ENCODE results near the gene PACS2.

The PACS2 gene

DNA sequence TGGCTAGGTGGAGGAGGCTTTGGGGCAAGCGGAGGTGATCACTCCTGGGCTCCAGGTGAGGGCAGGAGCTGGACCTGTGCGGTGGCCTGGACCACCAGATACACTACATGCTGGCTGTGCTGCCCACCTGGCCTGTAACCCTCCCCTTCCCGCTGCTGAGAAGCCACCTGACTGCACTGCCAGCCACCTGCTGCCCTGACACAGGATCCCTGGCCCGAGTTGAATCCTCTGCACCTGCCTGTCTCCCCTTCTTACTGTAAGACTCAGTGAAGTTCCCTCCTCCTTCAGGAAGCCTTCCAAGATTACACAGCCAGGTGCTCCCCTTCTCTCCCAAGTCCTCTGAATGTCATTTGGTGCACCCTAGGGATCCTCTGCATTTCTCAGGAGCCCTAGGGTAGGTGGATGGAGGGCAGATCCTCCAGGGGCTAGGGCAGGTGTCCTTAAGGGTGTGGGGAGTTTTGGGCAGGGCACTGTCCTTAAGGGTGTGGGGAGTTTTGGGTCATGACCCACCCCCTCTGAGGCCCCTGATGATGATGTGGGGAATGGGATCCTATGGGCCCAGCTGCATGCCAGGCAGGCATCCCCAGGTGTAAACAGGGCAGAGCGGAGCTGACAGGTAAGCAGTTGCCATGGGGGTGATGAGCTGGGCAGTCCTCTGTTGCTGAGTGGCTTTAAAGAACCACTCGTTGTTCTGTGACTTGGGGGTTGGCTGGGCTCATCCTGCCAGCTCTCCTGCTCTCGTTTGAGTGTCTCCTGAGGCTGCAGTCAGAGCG, 98.4 kb downstream of the PACS2 start:
- peak; percentile 42 for DNase-seq

DNA sequence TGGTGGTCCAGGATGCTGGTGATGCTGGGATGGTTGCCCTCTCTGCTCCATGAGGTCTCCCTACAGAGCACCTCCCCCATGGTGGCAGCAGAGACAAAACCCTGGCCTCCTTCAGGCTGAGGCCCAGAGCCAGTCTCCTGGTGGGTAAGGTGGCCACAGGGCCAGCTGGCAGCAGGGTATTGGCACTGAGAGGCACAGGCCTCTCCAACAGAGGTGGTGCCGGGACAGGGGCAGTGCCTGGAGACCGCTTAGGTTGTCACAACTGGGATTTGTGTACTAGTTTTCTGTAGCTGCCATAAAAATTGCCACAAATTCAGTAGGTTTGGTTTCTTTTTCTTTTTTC, 99.0 kb downstream of the PACS2 start:
- DNase-seq = no peak

- DNase-seq = peak; percentile 88
These were observed 100.2 kb downstream of the PACS2 start for GRCh38 chr14:105414456-105415371.

DNA sequence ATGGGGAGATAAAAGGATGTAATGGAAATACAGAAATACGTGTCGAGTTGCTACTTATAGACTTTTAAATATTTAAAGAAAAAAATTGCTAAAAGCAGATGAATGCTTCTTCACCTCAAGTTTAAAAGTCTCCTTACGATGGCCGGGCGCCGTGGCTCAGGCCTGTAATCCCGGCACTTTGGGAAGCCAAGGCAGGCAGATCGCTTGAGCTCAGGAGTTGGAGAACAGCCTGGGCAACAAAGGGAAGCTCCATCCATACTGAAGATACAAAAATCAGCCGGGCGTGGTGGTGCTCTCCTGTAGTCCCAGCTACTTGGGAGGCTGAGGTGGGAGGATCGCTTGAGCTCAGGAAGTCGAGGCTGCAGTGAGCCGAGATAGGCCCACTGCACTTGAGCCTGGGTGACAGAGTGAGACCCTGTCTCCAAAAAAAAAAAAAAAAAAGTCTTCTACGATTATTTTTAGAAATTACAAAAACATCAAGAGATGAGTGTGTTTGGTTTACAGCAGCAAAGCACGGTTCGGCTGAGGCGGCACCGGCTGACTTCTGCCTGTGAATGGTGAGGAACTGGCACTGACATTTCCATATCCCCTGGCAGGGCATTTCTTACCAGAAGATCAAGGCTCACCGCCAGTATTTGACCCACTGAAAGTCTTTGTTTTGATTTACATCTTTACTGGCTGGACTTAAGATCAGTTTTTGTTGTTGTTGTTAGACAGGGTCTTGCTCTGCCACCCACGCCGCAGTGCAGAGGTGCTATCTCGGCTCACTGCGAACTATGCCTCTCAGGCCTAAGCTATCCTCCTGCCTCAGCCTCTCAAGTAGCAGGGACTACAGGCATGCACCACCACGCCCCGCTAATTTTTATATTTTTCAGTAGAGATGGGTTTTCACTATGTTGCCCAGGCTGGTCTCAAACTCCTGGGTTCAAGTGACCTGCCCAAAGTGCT, 101.2 kb downstream of the PACS2 start:
- peak; percentile 42 for DNase-seq

DNA sequence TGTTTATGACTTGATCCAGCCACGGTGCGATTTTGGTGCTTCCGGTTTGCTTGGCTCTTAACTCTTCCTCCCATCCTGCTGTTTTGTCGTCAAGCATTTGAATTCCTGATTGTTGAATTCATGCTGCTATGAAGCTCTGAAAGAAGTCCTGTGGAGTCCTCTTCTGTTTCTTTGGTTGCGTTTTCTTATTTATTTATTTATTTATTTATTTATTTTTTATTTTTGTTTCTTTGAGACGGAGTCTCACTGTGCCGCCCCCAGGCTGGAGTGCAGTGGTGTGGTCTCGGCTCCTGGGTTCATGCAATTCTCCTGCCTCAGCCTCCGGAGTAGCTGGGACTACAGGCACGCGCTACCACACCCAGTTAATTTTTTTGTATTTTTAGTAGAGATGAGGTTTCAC, 102.1 kb downstream of the PACS2 start:
- DNase-seq = no peak

DNA sequence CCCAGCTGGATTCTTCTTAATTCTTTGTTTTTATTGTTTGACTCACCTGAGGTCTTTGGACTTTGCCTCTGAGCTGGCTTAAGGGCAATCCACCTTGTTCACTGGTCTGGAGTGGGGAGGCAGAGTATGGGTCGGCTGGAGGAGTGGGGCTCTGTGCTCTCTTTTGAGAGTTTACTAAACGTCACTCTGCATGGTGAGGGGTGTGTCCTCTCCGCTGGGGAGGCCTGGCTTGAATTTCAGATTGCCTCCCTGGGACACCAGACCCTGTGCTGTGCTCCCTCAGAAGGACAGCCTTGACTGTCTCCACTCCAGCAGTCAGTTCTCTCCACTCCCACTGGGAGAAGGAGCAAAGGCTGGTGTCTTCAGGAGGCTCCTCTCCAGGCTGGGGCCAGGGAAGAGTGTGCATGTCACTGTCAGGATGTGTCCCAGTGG, 103.2 kb downstream of the PACS2 start:
- DNase-seq = no peak

DNA sequence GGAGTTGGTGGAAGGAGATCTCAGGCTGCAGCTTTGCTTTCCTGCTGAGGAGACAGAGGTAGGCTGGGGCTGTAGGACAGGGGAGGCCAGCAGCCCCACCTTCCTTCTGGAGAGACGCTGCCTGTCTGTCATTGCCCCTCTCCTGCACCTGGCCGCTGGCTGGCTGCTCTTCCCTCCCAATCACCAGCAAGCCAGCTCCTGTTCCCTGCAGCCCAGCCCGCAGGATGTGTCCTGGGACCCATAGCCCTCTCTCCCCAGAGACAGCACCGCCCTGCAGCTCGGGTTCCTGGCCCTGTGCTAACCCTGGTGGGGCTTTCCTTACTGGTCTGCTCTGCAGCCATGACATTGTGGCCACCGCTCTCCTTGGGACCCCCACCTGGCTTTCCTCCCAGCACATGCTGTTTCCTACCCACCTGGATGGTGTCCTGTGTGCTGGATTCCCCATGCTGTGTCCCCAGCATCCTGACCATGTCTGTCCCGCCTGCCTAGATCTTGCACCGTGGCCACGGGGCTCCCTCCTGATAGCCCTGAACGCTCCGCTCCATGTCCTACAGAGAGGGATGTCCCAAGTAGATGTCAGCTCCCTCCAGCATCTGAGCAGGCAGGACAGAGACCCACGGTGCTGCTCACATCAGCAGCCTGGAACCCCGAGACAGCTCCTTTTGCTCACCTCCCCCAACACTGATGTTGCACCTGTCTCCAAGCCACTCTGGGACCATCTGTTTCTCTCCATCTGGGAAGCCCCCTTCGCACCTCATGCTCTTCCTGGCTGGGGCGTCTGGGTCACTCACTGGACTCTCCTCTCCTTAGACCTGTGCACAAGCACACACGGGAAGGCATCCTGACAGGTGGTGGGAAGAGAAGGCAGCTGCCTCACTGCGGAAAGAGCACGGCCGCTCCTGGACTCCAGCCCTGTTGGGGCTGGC, 104.0 kb downstream of the PACS2 start:
- peak; percentile 38 for DNase-seq

GRCh38 chr14:105419195-105420091, 104.9 kb downstream of the PACS2 start, which contains the start of gene MTA1:
TSS of gene MTA1 (plus strand) at chr14:105419827. CDS start at chr14:105420036, 209 bp downstream.
- DNase-seq = peak; percentile 53

GRCh38 chr14:105420101-105420973, 105.8 kb downstream of the PACS2 start:
- peak; percentile 42 for DNase-seq

DNA sequence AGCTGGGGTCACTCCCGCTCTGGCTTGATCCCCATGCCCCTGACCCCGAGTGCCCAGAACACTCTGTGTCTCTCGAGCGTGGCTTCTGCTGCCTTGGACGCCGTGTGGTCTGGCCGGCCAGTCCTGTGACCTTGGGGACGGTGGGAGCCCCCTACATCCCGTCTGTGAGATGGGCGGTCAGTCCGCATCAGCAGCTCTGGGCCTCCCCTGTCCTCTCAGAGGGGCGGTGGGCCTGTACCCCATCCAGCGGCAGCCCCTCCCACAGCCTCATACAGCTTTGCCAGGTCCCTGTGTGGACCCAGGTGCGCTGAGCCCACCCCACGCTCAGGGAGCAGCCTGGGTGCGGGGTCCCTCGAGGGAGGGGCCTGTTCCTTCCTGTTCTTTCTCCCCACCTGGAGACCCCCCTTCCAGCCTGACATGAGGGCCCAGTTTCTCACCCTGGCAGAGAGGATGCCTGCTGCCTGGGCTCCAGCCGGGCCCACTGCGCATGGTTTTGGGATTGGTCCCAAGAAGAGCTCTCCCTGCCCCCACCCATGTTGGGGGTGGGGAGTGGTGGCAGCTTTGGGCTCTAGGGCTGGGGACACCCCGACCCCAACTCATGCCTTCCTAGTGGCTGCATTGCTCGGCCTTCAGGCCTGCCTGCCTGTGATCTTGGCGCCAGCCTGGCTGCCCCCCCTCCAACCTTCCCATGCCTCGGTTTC, 106.6 kb downstream of the PACS2 start:
- DNase-seq = peak; percentile 38

- DNase-seq = peak; percentile 39
These were observed 107.4 kb downstream of the PACS2 start for GRCh38 chr14:105421723-105422615.

- DNase-seq = peak; percentile 42
These were observed 108.3 kb downstream of the PACS2 start for GRCh38 chr14:105422695-105423487.

- DNase-seq = no peak
These were observed 109.1 kb downstream of the PACS2 start for GRCh38 chr14:105423488-105424195.

DNA sequence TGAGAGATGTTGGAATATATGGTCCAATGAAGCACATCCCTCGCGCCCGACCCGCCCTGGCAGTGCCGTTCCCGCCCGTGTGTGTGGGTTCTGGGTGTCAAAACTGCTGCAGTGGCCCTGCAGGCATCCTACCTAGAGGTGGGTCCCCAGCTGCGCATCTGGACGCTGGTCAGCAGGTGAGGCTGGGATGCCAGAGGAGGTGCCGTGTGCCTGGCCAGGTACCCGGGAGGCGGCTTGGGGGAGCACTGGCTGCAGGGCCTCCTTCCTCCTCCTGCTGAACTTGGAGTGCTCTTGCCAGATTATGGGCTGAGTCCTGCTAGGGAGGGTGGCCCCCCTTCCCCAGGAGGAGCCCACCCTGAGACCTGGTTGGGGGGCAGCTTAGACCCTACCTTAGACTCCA, 110.3 kb downstream of the PACS2 start:
- no peak for DNase-seq

- no peak for DNase-seq
These were observed 111.3 kb downstream of the PACS2 start for GRCh38 chr14:105425823-105426247.
